ENCODE measurements around the gene SGK2. TPM values are rescaled to one million over a fixed set of nuclear protein-coding genes. Genes with fewer than 3 reads are reported as not detected.

SGK2 gene
- total and polyA plus RNA-seq, 2 of the 13 experiments (the other 11 are each of a cell fraction or from before 2014, with no cell fraction given): 6.2 to 29.4 TPM

- peak; percentile 96 for TF ChIP-seq ZNF441 (CRISPR knock-in tag; IDR thresholded peaks at IDR 0.05; ENCODE audit: borderline replicate concordance)
- TF ChIP-seq, protein P1, sequence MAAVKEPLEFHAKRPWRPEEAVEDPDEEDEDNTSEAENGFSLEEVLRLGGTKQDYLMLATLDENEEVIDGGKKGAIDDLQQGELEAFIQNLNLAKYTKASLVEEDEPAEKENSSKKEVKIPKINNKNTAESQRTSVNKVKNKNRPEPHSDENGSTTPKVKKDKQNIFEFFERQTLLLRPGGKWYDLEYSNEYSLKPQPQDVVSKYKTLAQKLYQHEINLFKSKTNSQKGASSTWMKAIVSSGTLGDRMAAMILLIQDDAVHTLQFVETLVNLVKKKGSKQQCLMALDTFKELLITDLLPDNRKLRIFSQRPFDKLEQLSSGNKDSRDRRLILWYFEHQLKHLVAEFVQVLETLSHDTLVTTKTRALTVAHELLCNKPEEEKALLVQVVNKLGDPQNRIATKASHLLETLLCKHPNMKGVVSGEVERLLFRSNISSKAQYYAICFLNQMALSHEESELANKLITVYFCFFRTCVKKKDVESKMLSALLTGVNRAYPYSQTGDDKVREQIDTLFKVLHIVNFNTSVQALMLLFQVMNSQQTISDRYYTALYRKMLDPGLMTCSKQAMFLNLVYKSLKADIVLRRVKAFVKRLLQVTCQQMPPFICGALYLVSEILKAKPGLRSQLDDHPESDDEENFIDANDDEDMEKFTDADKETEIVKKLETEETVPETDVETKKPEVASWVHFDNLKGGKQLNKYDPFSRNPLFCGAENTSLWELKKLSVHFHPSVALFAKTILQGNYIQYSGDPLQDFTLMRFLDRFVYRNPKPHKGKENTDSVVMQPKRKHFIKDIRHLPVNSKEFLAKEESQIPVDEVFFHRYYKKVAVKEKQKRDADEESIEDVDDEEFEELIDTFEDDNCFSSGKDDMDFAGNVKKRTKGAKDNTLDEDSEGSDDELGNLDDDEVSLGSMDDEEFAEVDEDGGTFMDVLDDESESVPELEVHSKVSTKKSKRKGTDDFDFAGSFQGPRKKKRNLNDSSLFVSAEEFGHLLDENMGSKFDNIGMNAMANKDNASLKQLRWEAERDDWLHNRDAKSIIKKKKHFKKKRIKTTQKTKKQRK (IDR thresholded peaks at IDR 0.05; ENCODE audit: low read length): no peak
- peak; percentile 83 for TF ChIP-seq ZNF644 (CRISPR knock-in tag; IDR thresholded peaks at IDR 0.05; ENCODE audit: low read depth)
- TF ChIP-seq CHD4 (IDR thresholded peaks at IDR 0.05; ENCODE audit: borderline replicate concordance, low read length): no peak
- peak; percentile 77; the same call in 1 of the 2 replicates for TF ChIP-seq WIZ (CRISPR knock-in tag; IDR thresholded peaks at IDR 0.05)
- peak; percentile 52; the same call in 1 of the 2 replicates for TF ChIP-seq ZNF746 (CRISPR knock-in tag; IDR thresholded peaks at IDR 0.05)
- TF ChIP-seq EEA1 (CRISPR knock-in tag; IDR thresholded peaks at IDR 0.05; ENCODE audit: borderline replicate concordance): peak; percentile 71; the same call in 1 of the 2 replicates
- TF ChIP-seq ZFAT (CRISPR knock-in tag; conservative IDR thresholded peaks at IDR 0.05): no peak
- TF ChIP-seq SOX5 (CRISPR knock-in tag; IDR thresholded peaks at IDR 0.05; ENCODE audit: borderline replicate concordance): peak; percentile 94
- peak; percentile 47; the same call in 1 of the 2 replicates for TF ChIP-seq TCF7 (IDR thresholded peaks at IDR 0.05; ENCODE audit: low read depth)
- peak; percentile 56; the same call in 1 of the 2 replicates for TF ChIP-seq NFYC (CRISPR knock-in tag; IDR thresholded peaks at IDR 0.05)
- TF ChIP-seq BORCS8-MEF2B (CRISPR knock-in tag; IDR thresholded peaks at IDR 0.05): peak; percentile 90
- TF ChIP-seq YEATS4 (CRISPR knock-in tag; IDR thresholded peaks at IDR 0.05; ENCODE audit: borderline replicate concordance): peak; percentile 53; the same call in 1 of the 2 replicates
- TF ChIP-seq MAFK (conservative IDR thresholded peaks at IDR 0.05 in 1 of 2, IDR thresholded peaks at IDR 0.05 in 1 of 2; ENCODE audit: low read length in 2 of 2): peak; percentile 58 to 65
- no peak for TF ChIP-seq KDM1A (CRISPR knock-in tag; IDR thresholded peaks at IDR 0.05)
- TF ChIP-seq LRRFIP1 (CRISPR knock-in tag; conservative IDR thresholded peaks at IDR 0.05): no peak
- 0 out of 2 replicates have a peak, but pooled peaks have one; percentile 49 for TF ChIP-seq BRD4 (CRISPR knock-in tag; IDR thresholded peaks at IDR 0.05)
- TF ChIP-seq TBP (CRISPR knock-in tag; IDR thresholded peaks at IDR 0.05): no peak
- peak; percentile 52; the same call in 1 of the 2 replicates for TF ChIP-seq KAT7 (CRISPR knock-in tag; IDR thresholded peaks at IDR 0.05; ENCODE audit: borderline replicate concordance)
- TF ChIP-seq NONO (IDR thresholded peaks at IDR 0.05): no peak
- TF ChIP-seq NONO (CRISPR knock-in tag; conservative IDR thresholded peaks at IDR 0.05): 0 out of 2 replicates have a peak, but pooled peaks have one; percentile 22
- TF ChIP-seq, protein P2, sequence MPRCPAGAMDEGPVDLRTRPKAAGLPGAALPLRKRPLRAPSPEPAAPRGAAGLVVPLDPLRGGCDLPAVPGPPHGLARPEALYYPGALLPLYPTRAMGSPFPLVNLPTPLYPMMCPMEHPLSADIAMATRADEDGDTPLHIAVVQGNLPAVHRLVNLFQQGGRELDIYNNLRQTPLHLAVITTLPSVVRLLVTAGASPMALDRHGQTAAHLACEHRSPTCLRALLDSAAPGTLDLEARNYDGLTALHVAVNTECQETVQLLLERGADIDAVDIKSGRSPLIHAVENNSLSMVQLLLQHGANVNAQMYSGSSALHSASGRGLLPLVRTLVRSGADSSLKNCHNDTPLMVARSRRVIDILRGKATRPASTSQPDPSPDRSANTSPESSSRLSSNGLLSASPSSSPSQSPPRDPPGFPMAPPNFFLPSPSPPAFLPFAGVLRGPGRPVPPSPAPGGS (CRISPR knock-in tag; IDR thresholded peaks at IDR 0.05): peak; percentile 86
- TF ChIP-seq STAG1 (CRISPR knock-in tag; IDR thresholded peaks at IDR 0.05): no peak
- TF ChIP-seq ISX (CRISPR knock-in tag; conservative IDR thresholded peaks at IDR 0.05): peak; percentile 31; the same call in 1 of the 2 replicates
- TF ChIP-seq KLF13 (CRISPR knock-in tag; IDR thresholded peaks at IDR 0.05): 0 out of 2 replicates have a peak, but pooled peaks have one; percentile 72
Measured at GRCh38 chr20:43530321-43531090, 28.3 kb upstream of the SGK2 start (continued).

Measured in HepG2 (cell line).